ENCODE results near the gene RUSF1. TPM values are rescaled to one million over a fixed set of nuclear protein-coding genes. Genes with fewer than 3 reads are reported as not detected.

The RUSF1 gene
- polyA plus RNA-seq, 3 donors, result 10.3 to 45.1 (median 11.8) TPM

GRCh38 chr16:31498493-31498892 is 9.7 kb downstream of the RUSF1 start:
- Histone ChIP-seq H3K4me2 (replicated peaks; ENCODE audit: extremely low read depth, low read length, poor library complexity, severe bottlenecking) (no peak overlapping the region), H3K4me3 (replicated peaks in 1 of 3; ENCODE audit: low read depth in 2 of 3, low read length in 3 of 3) (no peak overlapping the region), H3K27me3 (ENCODE audit: control insufficient read depth in 2 of 2, insufficient read depth in 2 of 2, low read length in 2 of 2) (no peaks in the 10 kb centered on the region), H3K27ac (ENCODE audit: low read depth in 1 of 2, low read length in 2 of 2) (no peak overlapping the region), H3K4me1 (ENCODE audit: control insufficient read depth in 1 of 2, insufficient read depth in 2 of 2, low read length in 2 of 2) (no peaks in the 10 kb centered on the region), H3K79me2 (ENCODE audit: insufficient read depth, low read length) (no peaks in the 10 kb centered on the region), H3K36me3 (replicated peaks in 1 of 2; ENCODE audit: control insufficient read depth in 1 of 2, insufficient read depth in 2 of 2, low read length in 2 of 2) (peaks cover 45 to 71% of the 10 kb centered on the region in 2 donors), H3K9me3 (replicated peaks in 1 of 2; ENCODE audit: control insufficient read depth in 1 of 2, insufficient read depth in 1 of 2, low read length in 2 of 2) (no peaks in the 10 kb centered on the region), H2AFZ (ENCODE audit: insufficient read depth, low read depth, low read length, poor library complexity, severe bottlenecking) (no peak overlapping the region), H3K9ac (ENCODE audit: insufficient read depth, low read length, poor library complexity, severe bottlenecking) (no peak overlapping the region), H4K20me1 (ENCODE audit: insufficient read depth, low read length) (no peaks in the 10 kb centered on the region)
- 100% methylated on average over 6 of the region's 8 CpGs for WGBS (ENCODE audit: insufficient coverage)
- Mint-ChIP-seq H3K27me3 (ENCODE audit: low read depth in 3 of 3) (no peaks in the 10 kb centered on the region), H3K36me3 (peaks cover 54 to 64% of the 10 kb centered on the region in 2 donors), H3K4me3 (no peak overlapping the region), H3K9me3 (no peaks in the 10 kb centered on the region), H3K27ac (no peak overlapping the region), H3K4me1 (no peaks in the 10 kb centered on the region)
- DNase-seq, result no peak
- TF ChIP-seq CTCF (IDR thresholded peaks at IDR 0.05), result no peak
- intact Hi-C loops (cut with micrococcal nuclease), result no loop called here

- no peaks in the 10 kb centered on the region for H3K9me3 Mint-ChIP-seq
- DNase-seq, result no peak
- Histone ChIP-seq H3K4me3 (replicated peaks in 1 of 3; ENCODE audit: low read depth in 2 of 3, low read length in 3 of 3) (no peak overlapping the region), H3K27me3 (ENCODE audit: control insufficient read depth in 2 of 2, insufficient read depth in 2 of 2, low read length in 2 of 2) (no peaks in the 10 kb centered on the region), H2AFZ (ENCODE audit: insufficient read depth, low read depth, low read length, poor library complexity, severe bottlenecking) (no peak overlapping the region), H3K9ac (ENCODE audit: insufficient read depth, low read length, poor library complexity, severe bottlenecking) (no peak overlapping the region), H3K36me3 (replicated peaks in 1 of 2; ENCODE audit: control insufficient read depth in 1 of 2, insufficient read depth in 2 of 2, low read length in 2 of 2) (peaks cover 60 to 89% of the 10 kb centered on the region in 2 donors), H3K4me1 (ENCODE audit: control insufficient read depth in 1 of 2, insufficient read depth in 2 of 2, low read length in 2 of 2) (no peaks in the 10 kb centered on the region), H4K20me1 (ENCODE audit: insufficient read depth, low read length) (no peaks in the 10 kb centered on the region), H3K9me3 (replicated peaks in 1 of 2; ENCODE audit: control insufficient read depth in 1 of 2, insufficient read depth in 1 of 2, low read length in 2 of 2) (no peaks in the 10 kb centered on the region), H3K4me2 (replicated peaks; ENCODE audit: extremely low read depth, low read length, poor library complexity, severe bottlenecking) (no peak overlapping the region), H3K27ac (ENCODE audit: low read depth in 1 of 2, low read length in 2 of 2) (no peak overlapping the region), H3K79me2 (ENCODE audit: insufficient read depth, low read length) (no peaks in the 10 kb centered on the region)
- no peaks in the 10 kb centered on the region for H3K27me3 Mint-ChIP-seq (ENCODE audit: low read depth in 3 of 3)
- no peak overlapping the region for H3K4me3 Mint-ChIP-seq
- TF ChIP-seq CTCF (IDR thresholded peaks at IDR 0.05), result no peak
- peaks cover 71 to 81% of the 10 kb centered on the region in 2 donors for H3K36me3 Mint-ChIP-seq
- H3K4me1 Mint-ChIP-seq, result no peaks in the 10 kb centered on the region
- H3K27ac Mint-ChIP-seq, result no peak overlapping the region
- intact Hi-C loops (cut with micrococcal nuclease), result no loop called here
- 96% methylated on average over 8 of the region's 10 CpGs for WGBS (ENCODE audit: insufficient coverage)
Measured at GRCh38 chr16:31496670-31497069, 11.5 kb downstream of the RUSF1 start.

Measured in CD14-positive monocyte (primary cell).